SH-SY5Y (cell line): ENCODE measurements around the gene ALDH3A2.

Experiments
- GATA2 ChIP-seq: IDR thresholded peaks from 2 replicates; pipeline ENCODE4 v1.6.1; 2011; ENCODE audit warnings: mild to moderate bottlenecking, low read depth, low read length
- GATA3 ChIP-seq: IDR thresholded peaks from 2 replicates; pipeline ENCODE4 v1.6.1; 2011; ENCODE audit warnings: low read depth, mild to moderate bottlenecking, low read length, moderate library complexity

DNA sequence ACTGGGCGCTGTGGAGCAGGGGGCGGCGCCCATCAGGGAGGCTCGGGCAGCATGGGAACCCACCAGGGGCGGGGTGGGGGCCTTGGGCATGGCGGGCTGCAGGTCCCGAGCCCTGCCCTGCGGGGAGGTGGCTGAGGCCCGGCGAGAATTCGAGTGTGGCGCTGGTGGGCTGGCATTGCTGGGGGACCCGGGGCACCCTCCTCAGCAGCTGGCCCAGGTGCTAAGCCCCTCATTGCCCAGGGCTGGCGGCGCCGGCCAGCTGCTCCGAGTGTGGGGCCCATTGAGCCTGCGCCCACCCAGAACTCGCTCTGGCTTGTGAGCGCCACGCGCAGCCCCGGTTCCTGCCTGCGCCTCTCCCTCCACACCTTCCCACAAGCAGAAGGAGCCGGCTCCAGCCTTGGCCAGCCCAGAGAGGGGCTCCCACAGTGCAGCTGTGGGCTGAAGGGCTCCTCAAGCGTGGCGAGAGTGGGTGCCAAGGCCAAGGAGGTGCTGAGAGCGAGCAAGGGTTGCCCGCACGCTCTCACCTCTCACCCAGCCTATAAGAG lies 5.9 kb downstream of the ALDH3A2 start:
- TF ChIP-seq GATA2 (no peak), GATA3 (no peak)
